GM12891 (cell line): ENCODE data around the gene CALR.
A peak's percentile ranks its signal among the peaks of the same experiment; 100 is the strongest.

Source experiments
- DNase-seq: peaks from one replicate; pipeline ENCODE4 v3.0.0; 2011; ENCODE audit warnings: low spot score; ENCODE audit not compliant: insufficient read length
- FAIRE-seq: peaks from 2 replicates; lab custom pipeline; 2011; peaks lifted over from hg19 to GRCh38; lab: Jason Lieb, UNC
- PAX5 ChIP-seq: IDR thresholded peaks from 2 replicates; pipeline ENCODE4 v1.6.1; 2011; ENCODE audit warnings: low read length, moderate library complexity, mild to moderate bottlenecking; ENCODE audit not compliant: insufficient read depth, severe bottlenecking
- POLR2A ChIP-seq: IDR thresholded peaks from 2 replicates; pipeline ENCODE4 v1.6.1; 2011; ENCODE audit warnings: low read depth, low read length, control low read depth
- POLR2AphosphoS5 ChIP-seq: IDR thresholded peaks from 2 replicates; pipeline ENCODE4 v1.6.1; 2011; ENCODE audit warnings: low read depth, low read length, control low read depth
- POU2F2 ChIP-seq: IDR thresholded peaks from 2 replicates; pipeline ENCODE4 v1.6.1; 2011; ENCODE audit warnings: low read depth, mild to moderate bottlenecking, control low read depth, low read length, moderate library complexity
- SPI1 ChIP-seq: IDR thresholded peaks from 2 replicates; pipeline ENCODE4 v1.6.1; 2011; ENCODE audit warnings: low read depth, low read length, control low read depth
- TAF1 ChIP-seq: IDR thresholded peaks from 2 replicates; pipeline ENCODE4 v1.6.1; 2011; ENCODE audit warnings: low read depth, low read length, control low read depth

CALR gene

DNA sequence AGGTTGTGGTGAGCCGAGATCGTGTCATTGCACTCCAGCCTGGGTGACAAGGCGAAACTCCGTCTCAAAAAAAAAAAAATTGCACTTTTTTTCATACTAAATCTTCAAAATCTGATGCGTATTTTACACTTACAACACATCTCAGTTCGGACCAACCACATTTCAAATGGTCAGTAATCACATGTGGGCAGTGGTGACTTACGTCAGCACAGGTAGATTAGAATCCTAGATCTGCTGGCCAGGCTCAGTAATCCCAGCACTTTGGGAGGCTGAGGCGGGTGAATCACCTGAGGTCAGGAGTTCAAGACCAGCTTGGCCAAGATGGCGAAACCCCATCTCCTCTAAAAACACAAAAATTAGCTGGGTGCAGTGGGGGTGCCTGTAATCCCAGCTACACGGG lies 3.3 kb upstream of the CALR start:
- FAIRE-seq (no peak), DNase-seq (no peak)
- TF ChIP-seq POU2F2, result no peak
- no peak for TF ChIP-seq POLR2A
- TF ChIP-seq POLR2AphosphoS5, result no peak
- TF ChIP-seq PAX5, result no peak
- no peak for TF ChIP-seq SPI1
- no peak for TF ChIP-seq TAF1

DNA sequence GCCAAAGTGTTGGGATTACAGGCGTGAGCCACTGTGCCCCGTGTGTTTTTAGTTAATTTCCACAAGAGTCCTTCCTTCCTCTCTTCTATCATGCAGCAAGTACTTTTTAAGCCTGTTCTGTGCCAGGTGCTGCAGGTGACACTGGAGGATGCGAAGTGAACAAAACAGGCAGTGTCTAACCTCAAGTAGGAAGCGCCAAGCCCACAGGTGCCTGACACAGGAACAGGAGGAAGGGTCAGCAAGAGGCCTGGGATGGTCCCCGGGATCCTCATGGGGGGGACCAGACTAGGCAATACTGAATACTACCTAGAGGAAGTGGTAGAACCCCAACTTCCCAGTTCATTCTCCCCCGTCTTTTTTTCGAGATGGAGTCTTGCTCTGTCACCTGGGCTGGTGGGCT lies 1.8 kb upstream of the CALR start:
- DNase-seq, result no peak
- no peak for FAIRE-seq

DNA sequence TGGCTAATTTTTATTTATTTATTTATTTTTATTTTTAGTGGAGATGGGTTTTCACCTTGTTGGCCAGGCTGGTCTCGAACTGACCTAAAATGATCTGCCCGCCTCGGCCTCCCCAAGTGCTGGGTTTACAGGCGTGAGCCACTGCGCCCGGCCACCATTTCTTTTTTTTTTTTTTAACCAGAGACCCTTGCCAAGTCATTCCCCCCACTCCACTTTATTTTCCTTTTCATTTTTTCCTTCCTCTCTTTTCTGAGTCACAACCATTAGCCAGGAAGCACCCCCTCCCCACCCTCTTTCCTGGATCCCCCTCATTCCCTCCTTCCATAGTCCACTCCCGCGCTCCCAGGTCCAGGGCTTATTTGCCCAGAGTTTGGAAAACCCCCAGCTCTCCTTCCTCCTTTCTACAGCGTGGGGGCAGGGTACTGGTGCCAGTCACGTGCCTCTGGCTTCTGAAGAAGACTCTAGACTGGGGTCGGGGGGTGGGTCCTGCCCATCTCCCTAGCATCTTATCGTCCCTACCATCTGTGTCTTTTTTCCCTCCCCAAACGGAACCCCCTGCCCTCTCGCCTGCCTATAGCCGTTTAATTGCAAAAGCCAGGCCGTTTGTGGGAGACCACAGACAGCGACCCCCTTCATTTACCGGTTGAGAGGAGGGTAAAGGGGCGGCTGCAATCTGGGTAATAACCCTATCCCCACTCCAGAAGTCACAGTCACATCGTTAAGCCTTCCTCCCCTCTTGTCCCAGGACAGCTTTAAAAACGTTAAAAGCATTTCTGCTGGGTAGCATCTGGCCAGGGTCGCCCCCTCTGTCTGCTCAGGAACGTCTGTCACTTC lies 1.1 kb upstream of the CALR start:
- TF ChIP-seq POLR2AphosphoS5 (no peak), PAX5 (no peak), SPI1 (no peak), POU2F2 (no peak), POLR2A (no peak), TAF1 (no peak)
- DNase-seq, result no peak
- no peak for FAIRE-seq

More for the DNA sequence above, 1.8 kb upstream of the CALR start:
- TF ChIP-seq POLR2AphosphoS5 (no peak), POLR2A (no peak)

DNA sequence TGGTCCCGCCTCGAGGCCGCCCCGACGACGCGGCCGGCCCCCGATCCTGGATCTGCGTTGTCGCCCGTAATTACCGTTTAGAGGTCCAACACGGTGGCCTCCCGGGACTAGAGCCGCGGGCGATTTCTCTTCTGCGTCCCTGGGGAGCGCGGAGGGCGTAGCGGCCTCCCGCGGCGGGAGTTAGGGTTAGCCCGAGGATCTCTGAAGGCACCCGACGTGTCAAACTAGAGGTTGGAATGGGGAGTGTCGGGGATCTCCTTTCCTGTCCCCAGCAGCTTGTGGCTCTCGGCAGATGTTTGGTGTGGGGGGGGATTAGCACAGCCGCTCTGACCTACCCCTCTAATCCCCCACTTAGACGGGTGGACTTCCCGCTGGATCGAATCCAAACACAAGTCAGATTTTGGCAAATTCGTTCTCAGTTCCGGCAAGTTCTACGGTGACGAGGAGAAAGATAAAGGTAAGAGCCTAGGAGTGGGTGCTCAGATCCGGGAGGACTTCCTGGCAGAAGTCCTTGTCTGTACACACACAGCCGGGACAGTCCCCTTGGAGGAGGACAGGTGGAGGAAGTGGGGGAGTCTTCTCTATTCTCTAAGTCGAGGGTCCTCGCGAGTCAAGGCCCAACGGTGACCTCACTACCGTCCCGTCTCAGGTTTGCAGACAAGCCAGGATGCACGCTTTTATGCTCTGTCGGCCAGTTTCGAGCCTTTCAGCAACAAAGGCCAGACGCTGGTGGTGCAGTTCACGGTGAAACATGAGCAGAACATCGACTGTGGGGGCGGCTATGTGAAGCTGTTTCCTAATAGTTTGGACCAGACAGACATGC lies 581 bp downstream of the CALR start:
- FAIRE-seq (peak; percentile 83), DNase-seq (no peak)
- TF ChIP-seq POLR2AphosphoS5 (no peak; the same call in 1 of the 2 replicates), SPI1 (peak; percentile 34; the same call in 1 of the 2 replicates), TAF1 (no peak; the same call in 1 of the 2 replicates), POLR2A (no peak), PAX5 (no peak), POU2F2 (no peak; the same call in 1 of the 2 replicates)

DNA sequence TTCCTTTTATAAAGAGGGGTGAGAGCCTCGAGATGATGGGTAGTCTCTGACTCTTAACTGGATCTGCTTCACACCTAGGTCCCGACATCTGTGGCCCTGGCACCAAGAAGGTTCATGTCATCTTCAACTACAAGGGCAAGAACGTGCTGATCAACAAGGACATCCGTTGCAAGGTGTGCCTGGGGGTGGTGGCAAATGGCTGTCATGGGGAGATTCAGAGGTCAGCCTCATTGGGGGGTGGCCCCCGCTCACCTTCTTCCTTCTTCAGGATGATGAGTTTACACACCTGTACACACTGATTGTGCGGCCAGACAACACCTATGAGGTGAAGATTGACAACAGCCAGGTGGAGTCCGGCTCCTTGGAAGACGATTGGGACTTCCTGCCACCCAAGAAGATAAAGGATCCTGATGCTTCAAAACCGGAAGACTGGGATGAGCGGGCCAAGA lies 1.6 kb downstream of the CALR start:
- TF ChIP-seq TAF1, result no peak
- no peak for TF ChIP-seq SPI1
- TF ChIP-seq POLR2A, result no peak
- no peak for TF ChIP-seq POU2F2
- TF ChIP-seq POLR2AphosphoS5, result peak; percentile 13; the same call in 1 of the 2 replicates
- no peak for FAIRE-seq
- DNase-seq, result no peak

DNA sequence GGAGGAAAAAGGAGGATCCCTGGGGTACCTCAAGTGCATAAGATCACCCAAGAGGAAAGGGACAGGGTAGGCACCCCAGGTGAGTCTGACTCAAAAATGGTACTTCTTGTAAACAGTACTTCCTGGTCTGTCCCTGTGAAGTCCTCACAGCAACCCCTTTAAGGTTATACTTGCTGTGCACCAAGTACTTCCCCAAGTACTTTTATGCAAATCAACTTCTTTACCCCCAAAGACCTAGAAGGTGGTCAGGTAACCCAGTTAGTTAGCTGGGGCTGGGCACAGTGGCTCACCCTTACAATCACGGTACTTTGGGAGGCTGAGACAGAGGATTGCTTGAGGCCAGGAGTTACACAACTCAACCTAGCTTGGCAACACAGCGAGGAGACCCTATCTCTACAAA lies 2.5 kb downstream of the CALR start:
- TF ChIP-seq POU2F2, result 0 out of 2 replicates have a peak, but pooled peaks have one; percentile 30
- TF ChIP-seq POLR2A, result no peak
- TF ChIP-seq SPI1, result no peak
- TF ChIP-seq POLR2AphosphoS5, result peak; percentile 16; the same call in 1 of the 2 replicates
- TF ChIP-seq PAX5, result no peak
- TF ChIP-seq TAF1, result no peak
- FAIRE-seq, result no peak
- DNase-seq, result no peak

DNA sequence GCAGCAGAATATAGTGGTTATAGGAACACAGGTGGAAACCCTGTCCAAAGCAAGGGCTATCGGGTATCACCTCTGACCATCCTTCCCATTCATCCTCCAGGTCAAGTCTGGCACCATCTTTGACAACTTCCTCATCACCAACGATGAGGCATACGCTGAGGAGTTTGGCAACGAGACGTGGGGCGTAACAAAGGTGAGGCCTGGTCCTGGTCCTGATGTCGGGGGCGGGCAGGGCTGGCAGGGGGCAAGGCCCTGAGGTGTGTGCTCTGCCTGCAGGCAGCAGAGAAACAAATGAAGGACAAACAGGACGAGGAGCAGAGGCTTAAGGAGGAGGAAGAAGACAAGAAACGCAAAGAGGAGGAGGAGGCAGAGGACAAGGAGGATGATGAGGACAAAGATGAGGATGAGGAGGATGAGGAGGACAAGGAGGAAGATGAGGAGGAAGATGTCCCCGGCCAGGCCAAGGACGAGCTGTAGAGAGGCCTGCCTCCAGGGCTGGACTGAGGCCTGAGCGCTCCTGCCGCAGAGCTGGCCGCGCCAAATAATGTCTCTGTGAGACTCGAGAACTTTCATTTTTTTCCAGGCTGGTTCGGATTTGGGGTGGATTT lies 5.1 kb downstream of the CALR start:
- DNase-seq, result no peak
- FAIRE-seq, result no peak
- TF ChIP-seq SPI1 (no peak), POU2F2 (0 out of 2 replicates have a peak, but pooled peaks have one; percentile 34), TAF1 (no peak), POLR2AphosphoS5 (peak; percentile 30; the same call in 1 of the 2 replicates)

DNA sequence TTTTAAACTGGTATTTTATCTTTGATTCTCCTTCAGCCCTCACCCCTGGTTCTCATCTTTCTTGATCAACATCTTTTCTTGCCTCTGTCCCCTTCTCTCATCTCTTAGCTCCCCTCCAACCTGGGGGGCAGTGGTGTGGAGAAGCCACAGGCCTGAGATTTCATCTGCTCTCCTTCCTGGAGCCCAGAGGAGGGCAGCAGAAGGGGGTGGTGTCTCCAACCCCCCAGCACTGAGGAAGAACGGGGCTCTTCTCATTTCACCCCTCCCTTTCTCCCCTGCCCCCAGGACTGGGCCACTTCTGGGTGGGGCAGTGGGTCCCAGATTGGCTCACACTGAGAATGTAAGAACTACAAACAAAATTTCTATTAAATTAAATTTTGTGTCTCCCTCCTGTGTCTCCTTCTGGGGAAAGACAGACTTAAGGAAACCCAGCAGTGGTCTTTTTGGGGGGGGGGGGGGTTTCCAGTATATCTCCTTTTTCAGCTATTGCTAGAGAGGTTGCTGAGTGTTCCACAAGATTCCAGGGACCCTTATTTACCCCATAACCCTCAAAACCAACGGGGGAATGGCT lies 5.8 kb downstream of the CALR start:
- FAIRE-seq (no peak), DNase-seq (no peak)
- TF ChIP-seq PAX5 (no peak), POLR2A (no peak), TAF1 (no peak), SPI1 (no peak)

DNA sequence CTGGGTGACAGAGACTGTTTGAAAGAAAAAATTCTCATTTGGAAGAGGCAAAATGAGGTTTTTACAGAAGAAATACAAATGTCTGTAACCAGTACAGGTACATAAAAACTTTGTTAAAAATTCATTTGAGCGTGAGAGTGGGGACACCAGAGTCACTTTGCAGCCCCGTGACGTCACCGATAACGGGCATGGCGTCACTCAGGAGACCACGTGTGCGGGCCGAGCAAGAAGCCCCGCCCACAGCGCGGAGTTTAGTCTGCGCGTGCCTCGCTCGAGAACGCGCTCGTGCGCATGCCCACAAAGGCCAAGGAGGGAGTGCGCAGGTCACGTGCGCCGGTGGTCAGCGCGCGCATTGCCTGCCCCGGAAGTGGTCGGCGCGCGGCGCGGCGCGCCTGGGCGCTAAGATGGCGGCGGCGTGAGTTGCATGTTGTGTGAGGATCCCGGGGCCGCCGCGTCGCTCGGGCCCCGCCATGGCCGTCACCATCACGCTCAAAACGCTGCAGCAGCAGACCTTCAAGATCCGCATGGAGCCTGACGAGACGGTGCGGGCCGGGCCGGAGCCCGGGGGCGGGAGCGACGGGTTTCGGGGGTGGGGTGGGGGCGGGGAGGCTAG lies 7.2 kb downstream of the CALR start, which contains the start of gene RAD23A:
TSS of gene RAD23A (plus strand) at position 384 of the 613 bp plus-strand sequence. CDS start at position 471, 87 bp downstream.
- TF ChIP-seq SPI1 (peak; percentile 29; the same call in 1 of the 2 replicates), POLR2A (peak; percentile 97), POU2F2 (peak; percentile 95), POLR2AphosphoS5 (peak; percentile 99), TAF1 (peak; percentile 98), PAX5 (peak; percentile 56)
- peak; percentile 87 for DNase-seq
- peak; percentile 100 for FAIRE-seq
